Stimulated activated CD4-positive, alpha-beta T cell treated with anti-CD3 and anti-CD28 coated beads, Interleukin-15, amount 100 ng/mL, for 48 hours (primary cell): ENCODE results near the gene APOBEC3C.
"Not testable (repeated sequence)": the region's sequence is repeated elsewhere in the genome, so short reads cannot be mapped to it uniquely, and the experiment has no call there.

Source experiments
- DNase-seq, 2 donors: peaks; one replicate each; pipeline ENCODE4 v3.0.0-alpha.2; 2020; ENCODE audit warnings: low read depth in 2 of 2

The APOBEC3C gene

GRCh38 chr22:39061290-39061689 is 47.2 kb downstream of the APOBEC3C start:
- not testable (repeated sequence) for DNase-seq

DNA sequence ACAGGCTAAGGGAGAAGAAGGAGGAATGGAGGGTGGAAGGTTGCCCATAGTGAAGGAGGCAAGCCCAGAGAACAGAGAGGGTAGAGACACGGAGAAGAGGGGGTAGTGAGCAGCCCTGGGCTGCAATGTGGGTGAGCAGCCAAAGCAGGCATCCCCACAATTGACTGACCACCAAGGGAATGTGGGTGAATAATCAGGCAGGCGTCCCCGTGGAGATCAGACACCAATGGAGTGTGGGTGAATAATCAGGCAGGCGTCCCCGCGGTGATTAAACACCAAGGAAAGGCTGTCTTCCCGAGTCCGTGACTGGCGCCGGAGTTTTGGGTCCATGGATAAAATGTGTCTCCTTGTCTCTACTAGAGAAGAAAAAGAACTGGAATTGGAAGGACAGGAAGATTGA is 47.9 kb downstream of the APOBEC3C start:
- not testable (repeated sequence) for DNase-seq

DNA sequence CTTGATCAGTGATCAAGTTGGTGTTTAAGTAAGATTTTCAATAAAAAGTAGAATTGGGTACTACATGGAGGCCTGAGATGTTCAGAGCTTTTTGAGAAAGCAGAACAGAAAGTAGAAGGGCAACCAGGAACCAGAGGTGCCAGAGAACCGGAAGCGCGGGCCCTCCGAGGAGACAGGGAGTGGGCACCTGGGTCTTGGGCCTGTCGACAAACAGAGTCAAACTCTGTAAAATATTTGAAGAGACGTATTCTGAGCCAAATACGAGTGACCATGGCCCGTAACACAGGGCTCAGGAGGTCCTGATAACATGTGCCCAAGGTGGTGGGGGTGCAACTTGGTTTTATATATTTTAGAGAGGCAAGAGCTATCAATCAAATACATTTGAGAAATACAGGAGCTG is 49.8 kb downstream of the APOBEC3C start:
- not testable (repeated sequence) for DNase-seq

DNA sequence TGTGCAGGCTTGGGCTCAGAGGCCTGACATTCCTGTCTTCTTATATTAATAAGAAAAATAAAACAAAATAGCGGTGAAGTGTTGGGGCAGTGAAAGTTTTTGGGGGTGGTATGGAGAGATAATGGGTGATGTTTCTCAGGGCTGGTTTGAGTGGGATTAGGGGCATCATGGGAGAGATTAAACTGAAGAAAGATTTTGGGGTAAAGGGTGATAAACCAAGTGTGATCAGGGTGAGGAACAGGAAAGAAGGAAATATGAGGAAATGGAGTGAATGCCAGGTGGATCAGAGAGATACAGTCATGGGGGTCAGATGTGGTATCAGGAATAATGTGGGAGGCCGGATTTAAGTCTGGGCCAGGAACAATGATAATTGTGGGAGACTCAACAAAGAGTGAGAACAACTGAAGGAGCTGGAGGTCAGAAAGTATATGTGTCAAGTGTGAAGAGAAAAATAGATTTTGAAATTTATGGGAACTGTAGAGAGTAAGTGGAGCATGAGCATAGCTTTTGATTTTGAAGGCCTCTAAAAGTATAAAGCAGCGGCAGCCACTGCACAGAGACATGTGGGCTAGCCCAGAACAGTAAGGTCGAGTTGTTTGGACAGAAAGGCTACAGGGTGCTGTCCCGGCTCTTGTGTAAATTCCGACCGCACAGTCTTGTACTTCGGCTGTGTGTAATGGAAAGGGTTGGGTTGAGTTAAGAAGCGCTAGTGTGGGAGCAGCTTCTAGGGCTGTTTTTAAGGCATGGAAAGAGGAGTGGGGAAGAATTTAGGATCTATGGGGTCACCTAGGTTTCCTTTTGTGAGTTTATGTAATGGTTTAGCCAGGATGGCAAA is 52.6 kb downstream of the APOBEC3C start:
- DNase-seq, result not testable (repeated sequence)

DNA sequence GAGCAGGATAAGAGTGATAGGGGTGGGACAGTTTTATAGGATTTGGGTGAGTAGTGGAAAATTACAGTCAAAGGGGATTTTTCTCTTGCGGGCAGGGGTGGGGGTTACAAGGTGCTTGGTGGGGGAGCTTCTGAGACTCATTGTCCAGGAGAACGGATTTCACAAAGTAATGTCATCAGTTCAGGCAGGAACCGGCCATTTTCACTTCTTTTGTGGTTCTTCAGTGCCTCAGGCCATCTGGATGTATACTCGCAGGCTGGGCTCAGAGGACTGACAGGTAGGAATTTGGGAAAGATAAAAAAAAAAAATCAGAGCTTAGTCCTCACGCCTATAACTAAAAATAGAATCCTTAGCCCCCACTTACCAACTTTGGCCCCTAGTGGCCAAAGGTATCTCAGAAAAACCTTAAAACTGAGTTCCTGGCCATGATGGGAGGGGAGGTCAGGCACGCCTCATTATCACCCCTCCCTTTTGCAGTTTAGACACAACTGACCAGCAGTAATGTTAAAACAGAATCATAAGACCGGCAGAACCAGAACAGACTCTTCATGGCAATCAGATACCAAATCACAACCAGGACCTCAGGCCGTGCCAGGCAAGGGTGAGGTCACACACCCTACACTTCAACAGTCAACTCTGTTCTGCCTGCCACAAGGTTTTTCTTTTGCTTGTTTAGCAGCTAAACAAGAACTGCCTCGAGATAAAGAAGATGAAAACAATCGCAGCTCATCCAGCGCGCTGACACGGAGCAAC is 54.2 kb downstream of the APOBEC3C start:
- DNase-seq, result no peak
